SK-N-MC (cell line): ENCODE data around the gene PTGFR.

Source experiments
- DNase-seq: peaks from one replicate; pipeline ENCODE4 v3.0.0-alpha.2; 2011; ENCODE audit warnings: low read depth, low spot score
- H3K27ac ChIP-seq: fragments of 200-600 bp; sonication (generic); 2 replicates; pipeline ENCODE4 v1.5.1; 2016; ENCODE audit warnings: mixed run types
- H3K36me3 ChIP-seq: fragments of 200-600 bp; sonication (generic); 2 replicates; pipeline ENCODE4 v1.6.1; 2017; ENCODE audit warnings: antibody characterized with exemption, low read length, mixed read lengths; ENCODE audit not compliant: insufficient read depth
- H3K4me3 ChIP-seq: fragments of 200-600 bp; sonication (generic); 2 replicates; pipeline ENCODE4 v1.5.1; 2016
- H3K9ac ChIP-seq: fragments of 200-600 bp; sonication (generic); 2 replicates; pipeline ENCODE4 v1.8.0; 2017; ENCODE audit warnings: mixed run types, mixed read lengths; ENCODE audit not compliant: insufficient read length
- H3K9me3 ChIP-seq: fragments of 200-600 bp; sonication (generic); 2 replicates; pipeline ENCODE4 v1.6.1; 2017; ENCODE audit warnings: low read depth, mild to moderate bottlenecking, antibody characterized with exemption, low read length, moderate library complexity, mixed read lengths
- EZH2 ChIP-seq: fragments of 200-600 bp; sonication (generic); IDR thresholded peaks from one replicate; pipeline ENCODE4 v1.6.1; 2017; ENCODE audit warnings: antibody characterized with exemption
- FOXP2 ChIP-seq: optimal IDR thresholded peaks from 2 replicates; pipeline ENCODE3; 2011; ENCODE audit warnings: mild to moderate bottlenecking, moderate library complexity; ENCODE audit not compliant: insufficient read depth; ENCODE audit errors: extremely low read length, control extremely low read depth
- POLR2AphosphoS5 ChIP-seq: IDR thresholded peaks from 2 replicates; pipeline ENCODE4 v1.6.1; 2012; ENCODE audit warnings: mild to moderate bottlenecking, low read depth, low read length, borderline replicate concordance

PTGFR gene

GRCh38 chr1:78500529-78500928 lies 9.8 kb downstream of the PTGFR start:
- TF ChIP-seq EZH2 (no peak), FOXP2 (no peak), POLR2AphosphoS5 (no peak)
- H3K27ac ChIP-seq = no peak overlapping the region
- H3K36me3 ChIP-seq = no peaks in the 10 kb centered on the region
- no peak overlapping the region for H3K4me3 ChIP-seq
- DNase-seq = no peak
- no peaks in the 10 kb centered on the region for H3K9me3 ChIP-seq
- no peak overlapping the region for H3K9ac ChIP-seq

GRCh38 chr1:78501203-78501602 lies 10.4 kb downstream of the PTGFR start:
- DNase-seq = no peak

GRCh38 chr1:78511334-78511733 lies 20.6 kb downstream of the PTGFR start:
- TF ChIP-seq POLR2AphosphoS5 (no peak), FOXP2 (no peak), EZH2 (no peak)
- no peaks in the 10 kb centered on the region; the same call in 1 of the 2 replicates for H3K9me3 ChIP-seq
- H3K4me3 ChIP-seq = no peak overlapping the region
- H3K27ac ChIP-seq = no peak overlapping the region
- no peaks in the 10 kb centered on the region for H3K36me3 ChIP-seq
- no peak for DNase-seq
- H3K9ac ChIP-seq = no peak overlapping the region

More at GRCh38 chr1:78501203-78501602, 10.4 kb downstream of the PTGFR start:
- Histone ChIP-seq H3K36me3 (no peaks in the 10 kb centered on the region), H3K9me3 (no peaks in the 10 kb centered on the region), H3K9ac (no peak overlapping the region), H3K4me3 (no peak overlapping the region), H3K27ac (no peak overlapping the region)
- no peak for TF ChIP-seq FOXP2
- no peak for TF ChIP-seq EZH2
- TF ChIP-seq POLR2AphosphoS5 = no peak

- TF ChIP-seq POLR2AphosphoS5 = no peak
- TF ChIP-seq FOXP2 = no peak
- no peak for TF ChIP-seq EZH2
- H3K36me3 ChIP-seq = no peaks in the 10 kb centered on the region
- no peak overlapping the region for H3K4me3 ChIP-seq
- H3K9me3 ChIP-seq = no peaks in the 10 kb centered on the region; the same call in 1 of the 2 replicates
- H3K9ac ChIP-seq = no peak overlapping the region
- no peak overlapping the region for H3K27ac ChIP-seq
- no peak for DNase-seq
Observed at GRCh38 chr1:78516716-78517115, 25.9 kb downstream of the PTGFR start.

GRCh38 chr1:78519446-78519845 lies 28.7 kb downstream of the PTGFR start:
- TF ChIP-seq EZH2 (no peak), POLR2AphosphoS5 (no peak), FOXP2 (no peak)
- Histone ChIP-seq H3K9ac (no peak overlapping the region), H3K9me3 (no peaks in the 10 kb centered on the region), H3K4me3 (no peak overlapping the region), H3K27ac (no peak overlapping the region; the same call in 1 of the 2 replicates), H3K36me3 (no peaks in the 10 kb centered on the region)
- no peak for DNase-seq

GRCh38 chr1:78520216-78520615 lies 29.4 kb downstream of the PTGFR start:
- no peak overlapping the region for H3K9ac ChIP-seq
- TF ChIP-seq EZH2 (no peak), POLR2AphosphoS5 (no peak), FOXP2 (no peak)
- H3K4me3 ChIP-seq = peak overlapping the region; percentile 18; the same call in 1 of the 2 replicates
- 0 out of 2 replicates have a peak overlapping the region, but pooled peaks have one; percentile 4 for H3K27ac ChIP-seq
- H3K9me3 ChIP-seq = no peaks in the 10 kb centered on the region
- H3K36me3 ChIP-seq = no peaks in the 10 kb centered on the region
- no peak for DNase-seq

- Histone ChIP-seq H3K36me3 (no peaks in the 10 kb centered on the region), H3K9me3 (no peaks in the 10 kb centered on the region), H3K27ac (no peak overlapping the region), H3K4me3 (0 out of 2 replicates have a peak overlapping the region, but pooled peaks have one; percentile 18), H3K9ac (no peak overlapping the region)
- no peak for DNase-seq
- TF ChIP-seq POLR2AphosphoS5 = no peak
- no peak for TF ChIP-seq EZH2
- no peak for TF ChIP-seq FOXP2
Observed at GRCh38 chr1:78520843-78521242, 30.1 kb downstream of the PTGFR start.

GRCh38 chr1:78522136-78522535 lies 31.4 kb downstream of the PTGFR start:
- H3K27ac ChIP-seq = no peak overlapping the region
- H3K9ac ChIP-seq = no peak overlapping the region
- TF ChIP-seq POLR2AphosphoS5 = no peak
- TF ChIP-seq FOXP2 = no peak
- no peak for TF ChIP-seq EZH2
- H3K9me3 ChIP-seq = no peaks in the 10 kb centered on the region
- no peaks in the 10 kb centered on the region for H3K36me3 ChIP-seq
- DNase-seq = no peak
- H3K4me3 ChIP-seq = no peak overlapping the region

GRCh38 chr1:78526496-78526895 lies 35.7 kb downstream of the PTGFR start:
- Histone ChIP-seq H3K9ac (no peak overlapping the region), H3K9me3 (no peaks in the 10 kb centered on the region), H3K27ac (no peak overlapping the region), H3K4me3 (no peak overlapping the region), H3K36me3 (no peaks in the 10 kb centered on the region)
- TF ChIP-seq FOXP2 = no peak
- no peak for TF ChIP-seq POLR2AphosphoS5
- no peak for TF ChIP-seq EZH2
- no peak for DNase-seq

- no peaks in the 10 kb centered on the region for H3K36me3 ChIP-seq
- no peak for DNase-seq
- no peak overlapping the region for H3K27ac ChIP-seq
- TF ChIP-seq EZH2 = no peak
- no peak for TF ChIP-seq FOXP2
- TF ChIP-seq POLR2AphosphoS5 = no peak
- no peaks in the 10 kb centered on the region for H3K9me3 ChIP-seq
- no peak overlapping the region for H3K9ac ChIP-seq
- H3K4me3 ChIP-seq = no peak overlapping the region
Observed at GRCh38 chr1:78527706-78528105, 36.9 kb downstream of the PTGFR start.
